Adrenal gland (tissue), 5 donors: ENCODE measurements around the gene RTN3.

Source experiments
- POLR2A ChIP-seq, 2 donors: fragments of 450-650 bp; IDR thresholded peaks; one replicate each; pipeline ENCODE4 v1.6.1; 2017; ENCODE audit warnings: antibody characterized with exemption in 2 of 2, mild to moderate bottlenecking in 2 of 2, moderate library complexity in 1 of 2
- TF ChIP-seq, protein P1 (sequence below), 6 experiments: fragments of 450-650 bp in 4 of 6; fragments of 200-600 bp in 2 of 6; sonication (generic) in 1 of 6; IDR thresholded peaks; 1 replicate in 5 of 6; 2 replicates in 1 of 6; pipeline versions ENCODE4 v1.5.1 to v1.8.0; 2016 to 2021; ENCODE audit warnings: antibody characterized with exemption in 6 of 6, mild to moderate bottlenecking in 2 of 6, moderate library complexity in 1 of 6
- donor health status: DM: no; HTN: no; CAD: no.

DNA sequence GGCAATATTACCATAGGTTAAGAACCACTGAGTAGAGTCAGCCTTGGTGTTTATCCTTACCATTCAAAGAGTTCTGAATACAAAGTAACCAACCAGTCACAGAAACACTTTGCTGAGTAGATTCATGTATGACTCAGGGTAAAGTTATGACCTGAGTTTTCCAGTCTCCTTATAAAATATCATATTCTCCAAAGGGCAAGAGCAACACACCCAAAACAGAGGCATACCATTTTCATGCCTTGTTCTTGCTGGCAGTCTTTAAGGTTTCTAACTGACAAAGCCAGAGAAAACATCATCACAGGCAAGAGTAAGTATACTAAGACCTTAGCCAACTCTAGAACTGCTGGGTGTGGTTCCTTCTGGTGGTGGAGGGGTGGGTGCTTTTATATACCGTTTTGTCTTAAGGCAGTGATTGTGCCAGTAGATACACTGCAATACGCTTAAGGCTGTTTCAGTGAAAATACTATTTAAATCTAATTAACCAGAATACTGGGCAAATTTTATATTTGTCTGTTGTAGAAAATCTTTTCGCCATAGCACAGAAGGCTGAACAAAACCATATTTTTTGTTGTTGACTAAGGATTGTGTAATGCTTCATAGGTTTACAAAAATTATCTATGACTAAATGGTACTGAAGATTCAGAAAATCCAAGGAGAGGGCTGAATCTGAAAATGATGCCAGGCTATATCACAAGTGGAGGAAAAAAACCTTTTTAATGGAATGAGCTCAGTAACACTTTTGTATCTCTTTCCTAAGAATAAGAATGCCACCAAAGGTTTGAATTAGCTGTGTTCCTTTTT lies 13.1 kb upstream of the RTN3 start:
- TF ChIP-seq, protein P1, sequence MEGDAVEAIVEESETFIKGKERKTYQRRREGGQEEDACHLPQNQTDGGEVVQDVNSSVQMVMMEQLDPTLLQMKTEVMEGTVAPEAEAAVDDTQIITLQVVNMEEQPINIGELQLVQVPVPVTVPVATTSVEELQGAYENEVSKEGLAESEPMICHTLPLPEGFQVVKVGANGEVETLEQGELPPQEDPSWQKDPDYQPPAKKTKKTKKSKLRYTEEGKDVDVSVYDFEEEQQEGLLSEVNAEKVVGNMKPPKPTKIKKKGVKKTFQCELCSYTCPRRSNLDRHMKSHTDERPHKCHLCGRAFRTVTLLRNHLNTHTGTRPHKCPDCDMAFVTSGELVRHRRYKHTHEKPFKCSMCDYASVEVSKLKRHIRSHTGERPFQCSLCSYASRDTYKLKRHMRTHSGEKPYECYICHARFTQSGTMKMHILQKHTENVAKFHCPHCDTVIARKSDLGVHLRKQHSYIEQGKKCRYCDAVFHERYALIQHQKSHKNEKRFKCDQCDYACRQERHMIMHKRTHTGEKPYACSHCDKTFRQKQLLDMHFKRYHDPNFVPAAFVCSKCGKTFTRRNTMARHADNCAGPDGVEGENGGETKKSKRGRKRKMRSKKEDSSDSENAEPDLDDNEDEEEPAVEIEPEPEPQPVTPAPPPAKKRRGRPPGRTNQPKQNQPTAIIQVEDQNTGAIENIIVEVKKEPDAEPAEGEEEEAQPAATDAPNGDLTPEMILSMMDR (IDR thresholded peaks at IDR 0.05): no peak
- peak in 1 of 2 donors; percentile 52 for TF ChIP-seq POLR2A (IDR thresholded peaks at IDR 0.05)
